Stimulated activated CD4-positive, alpha-beta T cell treated with anti-CD3 and anti-CD28 coated beads, Interleukin-15, amount 100 ng/mL, for 1 hour (primary cell): ENCODE data around the gene ADAP1.

ENCODE experiments used
- DNase-seq, 2 donors: peaks; one replicate each; pipeline ENCODE4 v3.0.0-alpha.2; 2020; ENCODE audit warnings: low read depth in 1 of 2, low spot score in 1 of 2

ADAP1 gene

DNA sequence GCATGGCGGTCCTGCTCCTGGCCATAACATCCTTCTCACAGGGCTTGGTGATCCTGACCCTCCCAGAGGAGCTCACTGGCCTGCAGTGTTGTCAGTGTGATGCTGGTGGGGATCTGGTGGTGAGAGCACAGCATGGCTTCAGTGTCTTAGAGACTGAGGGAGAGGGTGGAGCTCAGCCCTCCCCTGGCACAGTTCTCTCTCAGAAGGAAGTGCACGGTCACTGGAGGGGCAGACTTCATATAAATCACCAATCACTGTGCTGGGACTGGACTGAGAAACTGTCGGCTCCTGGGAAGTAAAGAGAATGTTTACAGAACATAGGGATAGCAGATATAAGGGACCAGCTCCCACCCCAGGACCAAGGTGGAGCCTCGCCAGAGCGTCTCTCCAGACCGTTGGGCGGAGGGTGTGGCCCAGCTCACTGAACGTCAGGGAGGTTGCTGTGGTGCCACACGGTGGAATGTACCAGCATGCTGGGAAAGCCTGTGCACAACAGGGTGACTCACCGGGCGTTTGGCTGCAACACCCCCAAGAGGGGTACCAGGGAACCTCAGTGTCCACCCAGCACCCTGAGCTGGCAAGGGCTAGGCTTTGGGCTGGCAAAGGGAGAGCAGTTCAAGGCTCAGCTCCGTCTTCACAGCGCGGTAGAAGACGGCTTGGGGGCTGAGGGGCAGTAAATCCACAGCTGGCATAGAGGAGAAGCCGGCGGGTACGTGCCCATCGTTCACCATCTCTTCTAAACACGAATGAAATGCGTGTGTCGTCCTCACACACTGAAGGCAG, 86.9 kb downstream of the ADAP1 start:
- no peak for DNase-seq

GRCh38 chr7:867001-867405, 87.5 kb downstream of the ADAP1 start:
- DNase-seq: no peak

GRCh38 chr7:865921-866320, 88.6 kb downstream of the ADAP1 start:
- no peak for DNase-seq

DNA sequence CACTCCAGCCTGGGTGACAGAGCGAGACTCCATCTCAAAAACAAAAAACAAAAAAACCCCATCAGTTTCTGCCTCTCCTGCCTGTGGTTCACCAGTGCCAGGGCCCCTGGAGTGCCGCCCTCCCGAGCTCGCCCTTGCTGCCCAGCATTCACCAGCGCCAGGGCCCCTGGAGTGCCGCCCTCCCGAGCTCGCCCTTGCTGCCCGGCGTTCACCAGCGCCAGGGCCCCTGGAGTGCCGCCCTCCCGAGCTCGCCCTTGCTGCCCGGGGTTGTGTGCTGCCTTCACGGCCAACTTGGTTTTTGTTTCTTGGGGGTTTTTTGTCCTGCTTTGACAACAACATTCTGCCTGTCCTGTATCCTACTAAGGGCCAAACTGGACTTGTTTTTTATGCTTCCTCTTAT, 91.4 kb downstream of the ADAP1 start:
- no peak for DNase-seq

DNA sequence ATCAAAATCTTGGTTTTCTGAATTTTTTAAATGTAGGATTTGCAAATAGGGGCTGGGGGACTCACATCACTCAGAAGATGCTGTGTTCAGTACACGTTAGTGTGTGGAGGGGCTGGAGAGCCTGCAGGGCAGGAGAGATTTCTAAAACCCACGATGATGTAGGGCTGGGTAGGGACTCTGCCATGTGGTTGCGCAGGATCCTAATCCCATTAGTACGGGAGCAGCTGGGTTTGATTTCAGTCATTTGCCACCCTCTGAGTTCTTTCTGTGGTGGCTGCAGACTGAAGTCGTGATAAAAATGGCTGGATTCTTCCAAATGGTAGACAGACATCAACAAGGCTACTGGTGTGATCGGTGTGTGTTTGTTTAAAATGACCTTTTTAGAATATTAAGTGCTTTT, 92.3 kb downstream of the ADAP1 start:
- no peak for DNase-seq

- no peak for DNase-seq
Measured at GRCh38 chr7:861222-861621, 93.3 kb downstream of the ADAP1 start.

- DNase-seq: no peak
Measured at GRCh38 chr7:860149-860548, 94.3 kb downstream of the ADAP1 start.

DNA sequence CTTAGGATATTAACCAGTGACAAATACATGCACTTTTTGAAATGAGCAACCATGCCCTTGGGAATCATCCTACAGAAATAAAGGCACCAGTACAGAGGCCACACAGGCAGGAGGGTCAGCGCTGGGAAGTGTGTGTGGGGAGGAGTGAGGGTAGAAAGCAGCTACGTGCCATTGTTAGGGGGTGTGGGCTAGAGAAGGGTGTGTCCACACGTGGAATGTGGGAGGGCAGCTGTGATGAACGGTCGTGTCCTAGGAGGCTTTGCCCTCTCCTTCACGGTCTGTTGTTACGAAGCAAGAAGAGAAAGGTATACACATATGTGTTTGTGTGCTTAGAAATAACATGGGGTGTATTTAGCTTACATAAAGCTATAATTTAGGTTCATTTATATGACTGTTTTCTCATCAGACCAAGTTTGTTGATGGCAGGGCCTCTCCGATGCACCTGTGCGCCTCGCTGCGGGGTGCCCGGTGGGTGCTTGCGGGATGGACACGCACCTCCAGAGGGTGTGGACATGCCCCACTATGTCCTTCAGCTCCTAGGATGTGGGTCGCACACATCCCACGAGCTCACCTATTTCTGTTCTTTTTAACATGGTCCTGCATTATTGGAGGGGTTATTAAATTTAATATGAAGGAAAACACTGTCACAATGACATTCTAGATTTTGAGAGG, 95.0 kb downstream of the ADAP1 start:
- DNase-seq: no peak

DNA sequence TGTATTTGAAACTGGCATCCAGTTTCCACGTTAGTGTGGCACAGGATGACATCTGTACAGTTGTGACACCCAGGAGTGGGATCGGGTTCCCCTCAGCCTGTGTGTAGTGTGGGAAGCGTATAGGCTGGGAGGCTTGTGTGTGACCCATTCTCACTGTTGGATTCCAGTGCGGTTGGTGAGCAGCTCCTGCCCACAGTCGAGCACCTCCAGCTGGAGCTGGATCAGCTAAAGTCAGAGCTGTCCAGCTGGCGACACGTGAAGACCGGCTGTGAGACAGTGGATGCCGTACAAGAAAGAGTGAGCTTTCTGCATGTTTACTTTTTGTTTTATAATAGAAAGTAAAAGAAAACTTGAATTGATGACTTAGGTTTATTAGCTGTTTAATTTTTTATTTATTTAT, 96.8 kb downstream of the ADAP1 start:
- DNase-seq: no peak

GRCh38 chr7:856444-857095, 97.9 kb downstream of the ADAP1 start:
- no peak for DNase-seq

DNA sequence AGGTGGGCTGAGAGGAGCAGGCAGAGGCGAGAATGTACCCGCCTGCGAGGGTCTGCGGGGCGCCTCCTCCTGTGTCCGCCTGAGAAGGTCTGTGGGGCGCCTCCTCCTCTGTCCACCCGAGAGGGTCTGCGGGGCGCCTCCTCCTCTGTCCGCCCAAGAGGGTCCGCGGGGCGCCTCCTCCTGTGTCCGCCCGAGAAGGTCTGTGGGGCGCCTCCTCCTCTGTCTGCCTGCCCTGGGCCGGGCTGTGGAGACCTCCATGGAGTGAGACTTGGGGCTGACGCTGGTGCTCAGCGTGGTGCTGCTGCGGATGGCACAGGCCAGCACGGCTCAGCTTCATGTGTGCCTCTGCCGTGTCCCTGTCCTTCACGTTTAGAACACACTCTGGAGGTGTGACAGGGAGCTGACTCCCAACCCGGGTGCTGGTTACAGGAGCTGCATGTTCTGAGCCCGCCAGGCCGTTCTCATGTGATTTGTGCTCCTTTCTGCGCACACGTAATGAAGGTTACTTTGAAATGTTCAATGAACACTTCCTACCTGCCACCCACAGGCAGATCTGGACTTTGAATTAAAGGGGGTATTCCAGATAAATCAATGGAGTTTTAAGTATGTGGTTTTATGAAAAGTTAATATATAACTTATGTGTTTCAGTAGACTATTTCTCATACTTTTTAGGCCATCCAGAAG, 98.7 kb downstream of the ADAP1 start:
- DNase-seq: no peak

- no peak for DNase-seq
Measured at GRCh38 chr7:854118-854775, 100.2 kb downstream of the ADAP1 start.

GRCh38 chr7:853366-854117, 100.9 kb downstream of the ADAP1 start:
- no peak for DNase-seq

- DNase-seq: no peak
Measured at GRCh38 chr7:851204-851603, 103.3 kb downstream of the ADAP1 start.

DNA sequence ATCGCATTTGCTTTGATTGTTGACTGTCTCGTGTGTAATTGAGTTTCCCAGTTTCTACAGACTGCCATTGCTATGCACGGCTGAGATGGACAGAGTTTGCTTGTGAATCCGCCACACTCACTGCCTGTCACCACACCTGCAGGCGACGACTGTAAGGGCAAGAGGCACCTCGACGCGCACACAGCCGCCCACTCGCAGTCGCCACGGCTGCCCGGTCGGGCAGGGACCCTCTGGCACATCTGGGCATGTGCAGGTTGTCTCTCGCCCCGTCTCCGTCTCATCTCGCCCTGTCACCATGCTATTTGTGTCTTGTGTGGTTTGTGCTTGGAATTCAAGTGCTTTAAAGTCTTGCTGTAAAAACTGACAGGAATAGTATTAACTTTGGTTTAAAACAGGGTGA, 104.7 kb downstream of the ADAP1 start:
- DNase-seq: no peak

DNA sequence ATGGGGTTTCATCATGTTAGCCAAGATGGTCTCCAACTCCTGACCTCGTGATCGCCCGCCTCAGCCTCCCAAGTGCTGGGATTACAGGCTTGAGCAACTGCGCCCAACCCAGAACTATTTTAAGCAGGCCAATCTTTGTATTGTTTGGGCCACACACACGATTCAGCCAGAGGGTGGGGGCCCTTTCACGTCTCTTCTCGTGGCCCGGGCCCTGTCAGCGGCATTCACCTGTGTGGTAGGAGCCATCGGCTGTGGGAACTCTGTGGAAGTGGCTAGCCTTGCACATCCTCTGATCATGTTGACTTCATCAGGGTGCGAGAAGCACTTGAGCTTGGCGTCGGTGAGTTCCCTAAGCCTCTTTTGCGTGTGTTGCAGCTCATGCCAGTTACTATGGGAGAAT, 105.3 kb downstream of the ADAP1 start:
- no peak for DNase-seq
